ENCODE results near the gene CNTROB. TPM values are rescaled to one million over a fixed set of nuclear protein-coding genes. Genes with fewer than 3 reads are reported as not detected.

CNTROB gene
- polyA plus RNA-seq, 3 donors = 52.0 to 69.0 (median 65.7) TPM

GRCh38 chr17:7977805-7978204 is 45.8 kb downstream of the CNTROB start:
- DNase-seq = no peak

- no peak for DNase-seq
These were observed 50.2 kb downstream of the CNTROB start for GRCh38 chr17:7982173-7982572.

DNA sequence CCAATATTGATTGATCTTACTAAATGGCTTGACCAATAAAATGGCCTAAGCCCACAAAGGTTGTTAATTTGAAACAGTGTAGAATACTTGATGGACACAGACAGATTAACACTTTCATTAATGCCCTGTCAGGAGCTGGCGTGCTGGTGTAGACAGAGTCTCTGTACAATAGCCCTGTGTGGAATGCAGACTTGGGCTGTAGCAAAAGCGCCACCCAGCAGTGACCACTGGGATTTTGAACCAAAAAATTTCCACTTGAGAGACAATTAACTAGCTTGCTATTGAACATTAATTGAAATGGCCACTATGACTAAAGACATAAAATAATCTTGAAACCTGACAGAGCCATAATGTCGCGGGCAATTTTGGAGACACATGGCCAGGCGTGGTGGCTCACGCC is 50.7 kb downstream of the CNTROB start:
- no peak for DNase-seq

GRCh38 chr17:7984904-7985303 is 52.9 kb downstream of the CNTROB start:
- DNase-seq = no peak

DNA sequence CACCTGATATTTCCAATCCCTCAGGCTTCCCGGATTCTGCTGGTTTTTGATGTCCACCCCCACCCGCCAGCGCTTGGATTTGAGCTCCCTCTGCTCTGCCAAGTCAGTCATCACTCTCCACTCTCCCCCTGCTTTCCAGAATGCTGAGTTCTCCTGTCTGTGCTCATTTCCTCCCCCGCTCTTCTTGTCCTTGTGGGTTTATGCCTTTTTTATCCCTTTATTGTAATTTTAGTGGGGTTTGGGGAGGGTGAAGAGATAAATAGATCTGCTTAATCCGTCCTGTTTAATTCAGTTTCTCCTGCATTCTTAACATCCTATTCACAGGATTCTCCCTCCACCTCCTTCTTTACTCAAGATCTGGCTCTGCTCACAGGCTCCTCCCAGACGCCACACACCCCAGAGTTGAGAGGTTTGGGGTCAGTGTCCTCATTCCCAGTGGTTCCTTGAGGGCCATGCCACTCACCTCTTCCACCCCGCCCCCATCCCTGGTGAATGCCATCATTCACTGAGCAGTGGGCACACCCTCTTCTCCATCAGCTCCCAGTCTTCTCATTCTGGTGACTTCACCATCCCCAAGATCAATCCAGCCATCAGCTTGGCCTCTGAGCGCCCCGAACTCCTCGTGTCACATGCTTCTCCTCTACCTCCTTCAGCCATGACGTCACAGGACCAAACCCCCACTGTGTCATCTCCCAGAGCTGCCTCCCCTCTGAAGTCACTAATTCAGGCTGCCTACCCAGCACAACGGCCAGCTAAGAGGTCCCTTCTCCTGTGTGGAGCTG is 55.3 kb downstream of the CNTROB start:
- no peak for DNase-seq

GRCh38 chr17:7988750-7989178 is 56.8 kb downstream of the CNTROB start:
- peak; percentile 88 for DNase-seq

GRCh38 chr17:7989781-7990655 is 58.0 kb downstream of the CNTROB start:
- peak; percentile 80 for DNase-seq

- DNase-seq = no peak
These were observed 60.5 kb downstream of the CNTROB start for GRCh38 chr17:7992516-7992915.

GRCh38 chr17:7992924-7993323 is 60.9 kb downstream of the CNTROB start:
- DNase-seq = no peak

DNA sequence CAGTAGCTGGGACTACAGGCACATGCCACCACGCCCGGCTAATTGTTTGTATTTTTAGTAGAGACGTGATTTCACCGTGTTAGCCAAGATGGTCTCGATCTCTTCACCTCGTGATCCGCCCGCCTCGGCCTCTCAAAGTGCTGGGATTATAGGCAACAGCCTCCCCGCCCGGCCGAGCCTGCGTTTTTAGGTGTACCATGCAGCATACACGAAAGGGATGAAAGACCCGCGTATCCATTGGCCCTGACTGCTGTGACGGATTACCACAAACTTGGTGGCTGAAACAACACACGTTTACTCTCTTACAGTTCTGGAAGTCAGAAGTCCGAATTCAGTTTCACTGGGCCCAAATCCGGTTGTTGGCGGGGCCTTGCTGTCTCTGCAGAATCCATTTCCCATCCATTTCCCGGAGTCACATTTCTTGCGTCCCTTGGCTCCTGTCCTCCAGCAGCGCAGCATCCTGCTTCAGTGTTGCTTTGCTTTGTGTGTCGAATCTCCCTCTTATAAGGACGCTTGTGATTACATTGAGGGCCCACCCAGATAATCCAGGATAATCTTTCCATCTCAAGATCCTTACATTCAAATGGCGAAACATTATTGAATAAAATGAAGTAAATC is 62.1 kb downstream of the CNTROB start:
- no peak for DNase-seq

- DNase-seq = no peak
These were observed 63.7 kb downstream of the CNTROB start for GRCh38 chr17:7995724-7996123.

DNA sequence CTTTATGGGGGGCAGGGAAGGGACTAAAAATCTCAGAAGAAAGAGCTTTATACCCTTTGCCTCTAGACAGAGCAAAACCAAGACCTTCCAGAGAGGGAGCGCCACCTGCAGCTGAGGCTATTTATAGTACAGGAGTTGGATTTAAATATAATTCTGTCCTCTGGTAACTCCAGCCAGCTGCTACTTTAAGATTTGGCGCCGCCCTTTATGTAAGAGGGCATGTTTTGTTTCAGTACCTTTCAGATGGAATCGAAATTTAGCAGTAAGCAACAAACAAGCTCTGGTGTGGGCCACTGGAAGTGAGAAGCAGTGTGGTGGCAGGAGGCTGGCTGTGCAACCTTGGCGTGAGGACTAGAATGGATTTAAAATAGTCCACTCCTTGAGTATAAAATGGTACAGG is 65.2 kb downstream of the CNTROB start:
- DNase-seq = no peak

Other genes starting within 250 kb of the CNTROB start
- 10 to 100 TPM; 68.2 to 79.1 (median 74.8) TPM for gene TP53, start 244.7 kb upstream of the CNTROB start, polyA plus RNA-seq (ENCODE audit: insufficient read length in 3 of 3)
- gene WRAP53, start 243.7 kb upstream of the CNTROB start, polyA plus RNA-seq (ENCODE audit: insufficient read length in 3 of 3) = 10 to 100 TPM; 15.3 to 21.3 (median 17.0) TPM
- gene EFNB3, start 227.0 kb upstream of the CNTROB start, polyA plus RNA-seq (ENCODE audit: insufficient read length in 3 of 3) = 10 to 100 TPM; 21.3 to 29.1 (median 23.8) TPM
- gene DNAH2, start 214.5 kb upstream of the CNTROB start, polyA plus RNA-seq (ENCODE audit: insufficient read length in 3 of 3) = under 1 TPM; 0.24 to 0.67 (median 0.34) TPM
- gene KDM6B, start 98.0 kb upstream of the CNTROB start, polyA plus RNA-seq (ENCODE audit: insufficient read length in 3 of 3) = 10 to 100 TPM; 26.2 to 32.3 (median 28.8) TPM
- gene TMEM88, start 77.1 kb upstream of the CNTROB start, polyA plus RNA-seq (ENCODE audit: insufficient read length in 3 of 3) = 10 to 100 TPM; 25.9 to 32.4 (median 26.0) TPM
- gene NAA38, start 74.6 kb upstream of the CNTROB start, polyA plus RNA-seq (ENCODE audit: insufficient read length in 3 of 3) = 100 to 1,000 TPM in 2 of 3 donors, 10 to 100 TPM in 1; 94.2 to 137 (median 104) TPM
- 10 to 100 TPM; 23.6 to 36.3 (median 27.2) TPM for gene CYB5D1, start 74.2 kb upstream of the CNTROB start, polyA plus RNA-seq (ENCODE audit: insufficient read length in 3 of 3)
- gene CHD3, start 43.4 kb upstream of the CNTROB start, polyA plus RNA-seq (ENCODE audit: insufficient read length in 3 of 3) = 100 to 1,000 TPM; 181 to 204 (median 186) TPM
- 1 to 10 TPM; 3.5 to 4.7 (median 4.5) TPM for gene RNF227, start 15.9 kb upstream of the CNTROB start, polyA plus RNA-seq (ENCODE audit: insufficient read length in 3 of 3)
- gene KCNAB3, start 2.4 kb upstream of the CNTROB start, polyA plus RNA-seq (ENCODE audit: insufficient read length in 3 of 3) = 10 to 100 TPM; 10.6 to 13.0 (median 11.4) TPM
- gene TRAPPC1, start 260 bp upstream of the CNTROB start, polyA plus RNA-seq (ENCODE audit: insufficient read length in 3 of 3) = 100 to 1,000 TPM; 131 to 158 (median 133) TPM
- under 1 TPM; 0.22 to 0.87 (median 0.40) TPM for gene GUCY2D, start 70.4 kb downstream of the CNTROB start, polyA plus RNA-seq (ENCODE audit: insufficient read length in 3 of 3)
- 1 to 10 TPM; 1.2 to 2.0 (median 1.5) TPM for gene ALOX15B, start 106.9 kb downstream of the CNTROB start, polyA plus RNA-seq (ENCODE audit: insufficient read length in 3 of 3)
- gene ALOX12B, start 155.5 kb downstream of the CNTROB start, polyA plus RNA-seq (ENCODE audit: insufficient read length in 3 of 3) = 1 to 10 TPM in 1 of 3 donors, under 1 TPM in 2; 0.48 to 1.0 (median 0.90) TPM
- under 1 TPM in 1 of 3 donors, not detected in 2; 0.07 TPM for gene ALOXE3, start 186.3 kb downstream of the CNTROB start, polyA plus RNA-seq (ENCODE audit: insufficient read length in 3 of 3)
- gene HES7, start 191.9 kb downstream of the CNTROB start, polyA plus RNA-seq (ENCODE audit: insufficient read length in 3 of 3) = not detected
- 10 to 100 TPM; 26.4 to 34.5 (median 33.3) TPM for gene PER1, start 220.2 kb downstream of the CNTROB start, polyA plus RNA-seq (ENCODE audit: insufficient read length in 3 of 3)
- gene VAMP2, start 230.7 kb downstream of the CNTROB start, polyA plus RNA-seq (ENCODE audit: insufficient read length in 3 of 3) = 100 to 1,000 TPM; 108 to 139 (median 131) TPM
- 10 to 100 TPM; 24.3 to 29.2 (median 28.6) TPM for gene TMEM107, start 244.2 kb downstream of the CNTROB start, polyA plus RNA-seq (ENCODE audit: insufficient read length in 3 of 3)